Measurements from ENCODE around the gene MUC5B. TPM values are rescaled to one million over a fixed set of nuclear protein-coding genes. Genes with fewer than 3 reads are reported as not detected.

MUC5B gene
- total RNA-seq, 1 donor from 2014 or later, result not detected

- no peak for TF ChIP-seq CTCF (conservative IDR thresholded peaks at IDR 0.05; ENCODE audit: low read depth, low read length)
- H3K4me3 ChIP-seq (ENCODE audit: low read depth, low read length), result no peak overlapping the region
- no peak for DNase-seq (ENCODE audit: low read depth)
Observed at GRCh38 chr11:1267441-1268100, 44.7 kb downstream of the MUC5B start.

- TF ChIP-seq CTCF (conservative IDR thresholded peaks at IDR 0.05; ENCODE audit: low read depth, low read length), result no peak
- H3K4me3 ChIP-seq (ENCODE audit: low read depth, low read length), result no peak overlapping the region
- DNase-seq (ENCODE audit: low read depth), result no peak
Observed at GRCh38 chr11:1269957-1270356, 47.1 kb downstream of the MUC5B start.

GRCh38 chr11:1270476-1270875 is 47.6 kb downstream of the MUC5B start:
- no peak overlapping the region for H3K4me3 ChIP-seq (ENCODE audit: low read depth, low read length)
- TF ChIP-seq CTCF (conservative IDR thresholded peaks at IDR 0.05; ENCODE audit: low read depth, low read length), result no peak
- DNase-seq (ENCODE audit: low read depth), result no peak

GRCh38 chr11:1271002-1271401 is 48.1 kb downstream of the MUC5B start:
- TF ChIP-seq CTCF (conservative IDR thresholded peaks at IDR 0.05; ENCODE audit: low read depth, low read length), result no peak
- H3K4me3 ChIP-seq (ENCODE audit: low read depth, low read length), result no peak overlapping the region
- DNase-seq (ENCODE audit: low read depth), result no peak

GRCh38 chr11:1271406-1271805 is 48.5 kb downstream of the MUC5B start:
- H3K4me3 ChIP-seq (ENCODE audit: low read depth, low read length), result no peak overlapping the region
- TF ChIP-seq CTCF (conservative IDR thresholded peaks at IDR 0.05; ENCODE audit: low read depth, low read length), result no peak
- DNase-seq (ENCODE audit: low read depth), result no peak

- no peak overlapping the region for H3K4me3 ChIP-seq (ENCODE audit: low read depth, low read length)
- DNase-seq (ENCODE audit: low read depth), result no peak
- TF ChIP-seq CTCF (conservative IDR thresholded peaks at IDR 0.05; ENCODE audit: low read depth, low read length), result no peak
Observed at GRCh38 chr11:1271927-1272326, 49.1 kb downstream of the MUC5B start.

GRCh38 chr11:1272531-1272930 is 49.7 kb downstream of the MUC5B start:
- no peak overlapping the region for H3K4me3 ChIP-seq (ENCODE audit: low read depth, low read length)
- no peak for DNase-seq (ENCODE audit: low read depth)
- no peak for TF ChIP-seq CTCF (conservative IDR thresholded peaks at IDR 0.05; ENCODE audit: low read depth, low read length)
